Cardiac fibroblast (primary cell): ENCODE data around the gene CFAP46.

ENCODE experiments used
- DNase-seq, 2 donors: peaks; one replicate each; pipeline versions ENCODE4 v3.0.0 to v3.0.0-alpha.2; 2010; ENCODE audit warnings: low read depth in 2 of 2
- H3K4me3 ChIP-seq, 2 donors: replicated peaks in 1 of 2; 1 replicate in 1 of 2; 2 replicates in 1 of 2; pipeline ENCODE4 v1.5.1; 2011; ENCODE audit warnings: low read depth in 2 of 2, low read length in 2 of 2, mild to moderate bottlenecking in 2 of 2, moderate library complexity in 1 of 2
- CTCF ChIP-seq: IDR thresholded peaks from one replicate; pipeline ENCODE4 v1.5.1; 2011; ENCODE audit warnings: low read depth, mild to moderate bottlenecking, low read length, inconsistent platforms

Gene CFAP46

GRCh38 chr10:132916421-132916841 lies 25.9 kb downstream of the CFAP46 start:
- TF ChIP-seq CTCF: no peak
- H3K4me3 ChIP-seq: no peak overlapping the region
- DNase-seq: no peak

- H3K4me3 ChIP-seq: no peak overlapping the region
- TF ChIP-seq CTCF: no peak
- DNase-seq: no peak
Observed at GRCh38 chr10:132915411-132915810, 27.0 kb downstream of the CFAP46 start.

- no peak for DNase-seq
- no peak for TF ChIP-seq CTCF
- H3K4me3 ChIP-seq: no peak overlapping the region
Observed at GRCh38 chr10:132914732-132915131, 27.6 kb downstream of the CFAP46 start.

GRCh38 chr10:132913559-132914115 lies 28.7 kb downstream of the CFAP46 start:
- TF ChIP-seq CTCF: no peak
- DNase-seq: no peak
- H3K4me3 ChIP-seq: no peak overlapping the region

- TF ChIP-seq CTCF: no peak
- DNase-seq: no peak
- no peak overlapping the region for H3K4me3 ChIP-seq
Observed at GRCh38 chr10:132912713-132913558, 29.4 kb downstream of the CFAP46 start.

GRCh38 chr10:132912225-132912712 lies 30.1 kb downstream of the CFAP46 start:
- no peak for TF ChIP-seq CTCF
- no peak overlapping the region for H3K4me3 ChIP-seq
- DNase-seq: no peak
